Right ventricle myocardium superior (tissue), 1 donor: ENCODE measurements around the gene PYCR2. TPM values are rescaled to one million over a fixed set of nuclear protein-coding genes. Genes with fewer than 3 reads are reported as not detected.
"Not testable (repeated sequence)": the region's sequence is repeated elsewhere in the genome, so short reads cannot be mapped to it uniquely, and the experiment has no call there.

Experiments
- ATAC-seq: fragments of 200-7000 bp; cut with Tn5 transposase; one replicate; pipeline ENCODE4 v1.9.1; 2020; ENCODE audit warnings: mild to moderate bottlenecking; ENCODE audit not compliant: poor library complexity
- DNase-seq: peaks from one replicate; pipeline ENCODE4 v3.0.0-alpha.2; 2020
- intact Hi-C: fragments of 100-400 bp; cut with DNase I; formaldehyde crosslinking; loops from one replicate; pipeline ENCODE4 v1.11.2; 2022
- total RNA-seq: library from RNA; stranded (reverse); fragmentation: NEBNext Ultra II Directional; extraction: Animal tissue kit (Norgen Biotek cat#: 25700); gene quantifications from one replicate; pipeline ENCODE4 v1.2.1, GENCODE V29; 2021
- donor health status: DM: no; HTN: yes; CAD: no; lungs with severe emphysema.

Gene PYCR2
- total RNA-seq, 1 donor from 2014 or later = 60.3 TPM

- intact Hi-C loops = no loop called here
- ATAC-seq (no peak), DNase-seq (no peak)
Observed at GRCh38 chr1:225903623-225904022, 20.4 kb downstream of the PYCR2 start.

GRCh38 chr1:225899044-225899925 is 24.8 kb downstream of the PYCR2 start:
- DNase-seq (no peak), ATAC-seq (no peak)
- intact Hi-C loops = no loop called here

GRCh38 chr1:225897595-225898514 is 26.2 kb downstream of the PYCR2 start:
- intact Hi-C loops = no loop called here
- ATAC-seq = no peak
- DNase-seq = no peak

- ATAC-seq = peak; percentile 34
- peak; percentile 38 for DNase-seq
- intact Hi-C loops = no loop called here
Observed at GRCh38 chr1:225896937-225897549, 27.0 kb downstream of the PYCR2 start.

- ATAC-seq (no peak), DNase-seq (no peak)
- intact Hi-C loops = no loop called here
Observed at GRCh38 chr1:225896494-225896893, 27.6 kb downstream of the PYCR2 start.

GRCh38 chr1:225892307-225892706 is 31.7 kb downstream of the PYCR2 start:
- intact Hi-C loops = no loop called here
- ATAC-seq = no peak
- DNase-seq = peak; percentile 4

- no peak for ATAC-seq
- intact Hi-C loops = no loop called here
- DNase-seq = no peak
Observed at GRCh38 chr1:225891229-225891972, 32.6 kb downstream of the PYCR2 start.

- peak; percentile 32 for ATAC-seq
- DNase-seq = no peak
- intact Hi-C loops = no loop called here
Observed at GRCh38 chr1:225890346-225891228, 33.5 kb downstream of the PYCR2 start.

GRCh38 chr1:225889743-225890142 is 34.3 kb downstream of the PYCR2 start:
- intact Hi-C loops = no loop called here
- no peak for DNase-seq
- ATAC-seq = no peak

GRCh38 chr1:225888898-225889601 is 35.0 kb downstream of the PYCR2 start, which contains the start of gene LEFTY1:
TSS of gene LEFTY1 (minus strand) at chr1:225889146. CDS start at chr1:225889066, 80 bp downstream.
- no peak for DNase-seq
- intact Hi-C loops = no loop called here
- peak; percentile 47 for ATAC-seq

- ATAC-seq = no peak
- intact Hi-C loops = no loop called here
- DNase-seq = peak; percentile 29
Observed at GRCh38 chr1:225888289-225888897, 35.7 kb downstream of the PYCR2 start.

- ATAC-seq, intact Hi-C loops: not testable (repeated sequence)
- peak; percentile 27 for DNase-seq
Observed at GRCh38 chr1:225887554-225888288, 36.3 kb downstream of the PYCR2 start.

- ATAC-seq (no peak), DNase-seq (no peak)
- intact Hi-C loops = no loop called here
Observed at GRCh38 chr1:225887030-225887314, 37.1 kb downstream of the PYCR2 start.

- intact Hi-C loops = no loop called here
- ATAC-seq (no peak), DNase-seq (peak; percentile 17)
Observed at GRCh38 chr1:225886159-225887029, 37.7 kb downstream of the PYCR2 start.

GRCh38 chr1:225885336-225885735 is 38.7 kb downstream of the PYCR2 start:
- no peak for ATAC-seq
- DNase-seq = peak; percentile 13
- intact Hi-C loops = no loop called here
